COR-L47 (cell line): ENCODE results near the gene SLC4A7.

Experiments used
- DNase-seq: peaks from one replicate; lab custom pipeline; 2025; lab: John Stamatoyannopoulos, UW

SLC4A7 gene

GRCh38 chr3:27325419-27325818 is 158.8 kb downstream of the SLC4A7 start:
- DNase-seq = no peak

- no peak for DNase-seq
Measured at GRCh38 chr3:27324686-27325085, 159.5 kb downstream of the SLC4A7 start.

GRCh38 chr3:27323087-27323570 is 161.1 kb downstream of the SLC4A7 start:
- DNase-seq = no peak
